CD4-positive, alpha-beta T cell (primary cell): Measurements from ENCODE around the gene GALT. TPM values are rescaled to one million over a fixed set of nuclear protein-coding genes. Genes with fewer than 3 reads are reported as not detected.

Experiments used
- ATAC-seq: fragments of 200-7000 bp; cut with Tn5 transposase; one replicate; pipeline ENCODE4 v1.10.0; 2022; ENCODE audit warnings: mild to moderate bottlenecking; ENCODE audit not compliant: poor library complexity
- CTCF ChIA-PET: fragments of 350-600 bp; sonication (Branson Sonifier 250); formaldehyde crosslinking; loops from one replicate; lab custom pipeline; 2021; ENCODE audit warnings: antibody characterized with exemption, inconsistent platforms; lab: Charles Lee
- POLR2A ChIA-PET: fragments of 350-600 bp; sonication (Branson Sonifier 250); formaldehyde crosslinking; loops from one replicate; lab custom pipeline; 2021; ENCODE audit warnings: antibody characterized with exemption, inconsistent platforms; lab: Charles Lee
- DNase-seq, 14 experiments: peaks; one replicate each; pipeline ENCODE4 v3.0.0-alpha.2; 2013 to 2020; ENCODE audit warnings: mixed read lengths in 2 of 14
- H3K27ac ChIP-seq, 2 donors: one replicate each; pipeline versions ENCODE4 v1.5.1 to v1.7.0; 2013; ENCODE audit warnings: low read length in 2 of 2, low read depth in 1 of 2, mild to moderate bottlenecking in 1 of 2
- H3K27me3 ChIP-seq, 2 experiments: 1 replicate in 1 of 2; 2 replicates in 1 of 2; pipeline versions ENCODE4 v1.6.1 to v1.7.0; 2013; ENCODE audit warnings: low read length in 2 of 2, control low read depth in 1 of 2, mild to moderate bottlenecking in 1 of 2, moderate library complexity in 1 of 2; ENCODE audit not compliant: insufficient read depth in 2 of 2, control insufficient read depth in 1 of 2
- H3K36me3 ChIP-seq: one replicate; pipeline ENCODE4 v1.6.1; 2013; ENCODE audit warnings: low read length, control low read depth; ENCODE audit not compliant: insufficient read depth
- H3K4me1 ChIP-seq: one replicate; pipeline ENCODE4 v1.6.1; 2013; ENCODE audit warnings: low read length, control low read depth; ENCODE audit not compliant: insufficient read depth
- H3K4me3 ChIP-seq: one replicate; pipeline ENCODE4 v1.5.1; 2013; ENCODE audit warnings: mild to moderate bottlenecking, low read length, moderate library complexity
- H3K9me3 ChIP-seq, 2 experiments: 1 replicate in 1 of 2; 2 replicates in 1 of 2; pipeline versions ENCODE4 v1.6.1 to v1.7.0; 2013; ENCODE audit warnings: low read length in 2 of 2, mild to moderate bottlenecking in 2 of 2, control low read depth in 1 of 2, moderate library complexity in 1 of 2; ENCODE audit not compliant: control insufficient read depth in 1 of 2, insufficient read depth in 1 of 2
- H3K27ac Mint-ChIP-seq: one replicate; pipeline ENCODE4 v1.8.0; 2020; ENCODE audit warnings: mixed read lengths
- H3K27me3 Mint-ChIP-seq: one replicate; pipeline ENCODE4 v1.8.0; 2021; ENCODE audit warnings: mixed read lengths
- H3K36me3 Mint-ChIP-seq: one replicate; pipeline ENCODE4 v1.8.0; 2021; ENCODE audit warnings: low read depth, mixed read lengths
- H3K4me1 Mint-ChIP-seq: one replicate; pipeline ENCODE4 v1.8.0; 2021; ENCODE audit warnings: low read depth, mixed read lengths
- H3K4me3 Mint-ChIP-seq: one replicate; pipeline ENCODE4 v1.8.0; 2020; ENCODE audit warnings: mild to moderate bottlenecking, mixed read lengths
- H3K9me3 Mint-ChIP-seq: one replicate; pipeline ENCODE4 v1.8.0; 2020; ENCODE audit warnings: mixed read lengths
- CTCF ChIP-seq: fragments of 200-600 bp; IDR thresholded peaks from one replicate; pipeline ENCODE4 v1.8.0; 2022; ENCODE audit warnings: antibody characterized with exemption, mild to moderate bottlenecking
- intact Hi-C, 2 experiments: fragments of 100-400 bp; cut with DNase I in 1 of 2; cut with micrococcal nuclease in 1 of 2; formaldehyde crosslinking; loops; one replicate each; pipeline versions ENCODE4 v1.15.1 to v1.9.0; 2023 to 2025; cut with DNase I, micrococcal nuclease
- total RNA-seq, 174 experiments: library from RNA in 2 of 174; stranded (reverse) in 2 of 174; gene quantifications; one replicate each; pipeline ENCODE4 v1.2.3 and lab custom pipeline; 2021 to 2026

GALT gene
- total RNA-seq, 2 experiments from 2014 or later: 115 TPM

- peaks cover 40% of the 10 kb centered on the region for H3K4me1 Mint-ChIP-seq
- intact Hi-C loops: no loop called here
- peaks cover 48% of the 10 kb centered on the region for H3K4me1 ChIP-seq
- DNase-seq: no peak
- no peak overlapping the region for H3K27ac ChIP-seq
- no peak overlapping the region for H3K4me3 ChIP-seq
- no peaks in the 10 kb centered on the region for H3K27me3 ChIP-seq
- peaks cover 40% of the 10 kb centered on the region for H3K36me3 Mint-ChIP-seq
- TF ChIP-seq CTCF: no peak
- ChIA-PET POLR2A (no interaction called here), CTCF (interaction anchor here (1.0 kb wide), 1 partner anchor 19 kb away, joined by 3 read pairs; no protein-coding TSS in a partner anchor)
- no peaks in the 10 kb centered on the region for H3K27me3 Mint-ChIP-seq
- peak overlapping the region; percentile 9 for H3K27ac Mint-ChIP-seq
- no peak for ATAC-seq
- H3K4me3 Mint-ChIP-seq: peak overlapping the region; percentile 12
- no peaks in the 10 kb centered on the region for H3K9me3 Mint-ChIP-seq
- no peaks in the 10 kb centered on the region for H3K9me3 ChIP-seq
- peaks cover 41% of the 10 kb centered on the region for H3K36me3 ChIP-seq
These were observed 6.1 kb downstream of the GALT start for GRCh38 chr9:34652602-34653000.

- intact Hi-C loops: no loop called here
- Mint-ChIP-seq H3K4me1 (peaks cover 32% of the 10 kb centered on the region), H3K9me3 (no peaks in the 10 kb centered on the region), H3K27ac (peak overlapping the region; percentile 9), H3K36me3 (peaks cover 32% of the 10 kb centered on the region), H3K4me3 (no peak overlapping the region), H3K27me3 (no peaks in the 10 kb centered on the region)
- CTCF ChIA-PET: no interaction called here
- H3K36me3 ChIP-seq: peaks cover 38% of the 10 kb centered on the region
- no peaks in the 10 kb centered on the region for H3K27me3 ChIP-seq
- peaks cover 42% of the 10 kb centered on the region for H3K4me1 ChIP-seq
- DNase-seq (no peak), ATAC-seq (no peak)
- POLR2A ChIA-PET: no interaction called here
- no peaks in the 10 kb centered on the region for H3K9me3 ChIP-seq
- H3K4me3 ChIP-seq: no peak overlapping the region
- no peak overlapping the region for H3K27ac ChIP-seq
- TF ChIP-seq CTCF: no peak
These were observed 6.9 kb downstream of the GALT start for GRCh38 chr9:34653151-34654072.

GRCh38 chr9:34654323-34655051 is 8.0 kb downstream of the GALT start:
- CTCF ChIA-PET: no interaction called here
- no peak overlapping the region for H3K27ac Mint-ChIP-seq

More at GRCh38 chr9:34654323-34655051, 8.0 kb downstream of the GALT start:
- Histone ChIP-seq H3K27me3 (no peaks in the 10 kb centered on the region), H3K4me3 (no peak overlapping the region), H3K4me1 (peaks cover 34% of the 10 kb centered on the region), H3K9me3 (no peaks in the 10 kb centered on the region), H3K36me3 (peaks cover 33% of the 10 kb centered on the region), H3K27ac (no peak overlapping the region)
- no peak for TF ChIP-seq CTCF
- peaks cover 21% of the 10 kb centered on the region for H3K36me3 Mint-ChIP-seq
- no peak for DNase-seq
- H3K9me3 Mint-ChIP-seq: no peaks in the 10 kb centered on the region
- H3K27me3 Mint-ChIP-seq: no peaks in the 10 kb centered on the region
- no peak for ATAC-seq
- no peak overlapping the region for H3K4me3 Mint-ChIP-seq
- POLR2A ChIA-PET: interaction anchor here (0.9 to 1.2 kb wide), 2 partner anchors 9 to 17 kb away, joined by 4 read pairs; partner anchors contain the start of gene SIGMAR1
- intact Hi-C loops: no loop called here
- H3K4me1 Mint-ChIP-seq: peaks cover 24% of the 10 kb centered on the region
